AG10803 (cell line): ENCODE data around the gene GABRP.

Source experiments
- DNase-seq: peaks from one replicate; pipeline ENCODE4 v3.0.0; 2010; ENCODE audit warnings: low read depth
- H3K4me3 ChIP-seq: 2 replicates; pipeline ENCODE4 v1.5.1; 2011; ENCODE audit warnings: mild to moderate bottlenecking, low read length, control low read depth
- CTCF ChIP-seq: conservative IDR thresholded peaks from 2 replicates; pipeline ENCODE4 v1.5.1; 2011; ENCODE audit warnings: mild to moderate bottlenecking, low read length, control low read depth, inconsistent platforms

The GABRP gene

GRCh38 chr5:170783498-170784247 is at the start of gene GABRP:
GABRP (plus strand) TSS chr5:170783725; CDS start chr5:170788616, 4,891 bp downstream.
- DNase-seq = no peak
- no peak within 1 kb of the TSS for H3K4me3 ChIP-seq
- no peak for TF ChIP-seq CTCF

- DNase-seq = no peak
- no peak for TF ChIP-seq CTCF
- H3K4me3 ChIP-seq = no peak overlapping the region
Measured at GRCh38 chr5:170736966-170737365, 46.6 kb upstream of the GABRP start.

GRCh38 chr5:170737591-170737990 is 45.9 kb upstream of the GABRP start:
- DNase-seq = no peak
- TF ChIP-seq CTCF = no peak
- no peak overlapping the region for H3K4me3 ChIP-seq

GRCh38 chr5:170738840-170739239 is 44.7 kb upstream of the GABRP start:
- no peak overlapping the region for H3K4me3 ChIP-seq
- no peak for TF ChIP-seq CTCF
- DNase-seq = no peak

- DNase-seq = no peak
- TF ChIP-seq CTCF = no peak
- no peak overlapping the region for H3K4me3 ChIP-seq
Measured at GRCh38 chr5:170739446-170739845, 44.1 kb upstream of the GABRP start.

- no peak for DNase-seq
- TF ChIP-seq CTCF = no peak
- no peak overlapping the region for H3K4me3 ChIP-seq
Measured at GRCh38 chr5:170740551-170741205, 42.8 kb upstream of the GABRP start.

GRCh38 chr5:170741801-170742200 is 41.7 kb upstream of the GABRP start:
- no peak for DNase-seq
- no peak overlapping the region for H3K4me3 ChIP-seq
- no peak for TF ChIP-seq CTCF
